ENCODE results near the gene SCAPER.

Gene SCAPER

GRCh38 chr15:76843269-76843668, 61.9 kb downstream of the SCAPER start (continued):
- TF ChIP-seq ZNF366 (tag by site-specific recombination; conservative IDR thresholded peaks at IDR 0.05): no peak
- TF ChIP-seq ZNF239 (tag by site-specific recombination; IDR thresholded peaks at IDR 0.05): no peak
- no peak for TF ChIP-seq ZNF776 (tag by site-specific recombination; IDR thresholded peaks at IDR 0.05; ENCODE audit: borderline replicate concordance)
- no peak for TF ChIP-seq YY2 (tag by site-specific recombination; IDR thresholded peaks at IDR 0.05)
- TF ChIP-seq YY1 (tag by site-specific recombination; IDR thresholded peaks at IDR 0.05): no peak
- no peak for TF ChIP-seq TSHZ1 (tag by site-specific recombination; IDR thresholded peaks at IDR 0.05; ENCODE audit: borderline replicate concordance)
- no peak for TF ChIP-seq GLIS2 (tag by site-specific recombination; IDR thresholded peaks at IDR 0.05)
- no peak for TF ChIP-seq PRDM10 (tag by site-specific recombination; IDR thresholded peaks at IDR 0.05)
- TF ChIP-seq ATF2 (tag by site-specific recombination; IDR thresholded peaks at IDR 0.05; ENCODE audit: low read depth): no peak
- no peak for TF ChIP-seq ZNF645 (tag by site-specific recombination; IDR thresholded peaks at IDR 0.05)
- TF ChIP-seq PATZ1 (tag by site-specific recombination; IDR thresholded peaks at IDR 0.05): no peak
- no peak for TF ChIP-seq ZNF521 (tag by site-specific recombination; IDR thresholded peaks at IDR 0.05)

GRCh38 chr15:76840830-76841460, 64.2 kb downstream of the SCAPER start:
- CTCF ChIA-PET: interaction anchor here (0.6 to 0.9 kb wide), 9 partner anchors 9 to 708 kb away, joined by 3 to 6 read pairs (median 4); no protein-coding TSS in a partner anchor
- TF ChIP-seq MEIS1 (CRISPR knock-in tag; IDR thresholded peaks at IDR 0.05; ENCODE audit: borderline replicate concordance): no peak
- no peak for TF ChIP-seq AEBP2 (tag by site-specific recombination; IDR thresholded peaks at IDR 0.05; ENCODE audit: borderline replicate concordance)
- no peak for TF ChIP-seq GFI1B (tag by site-specific recombination; IDR thresholded peaks at IDR 0.05)
- no peak for TF ChIP-seq KLF17 (tag by site-specific recombination; IDR thresholded peaks at IDR 0.05)
- TF ChIP-seq ZBTB20 (tag by site-specific recombination; IDR thresholded peaks at IDR 0.05): no peak
- no peak for TF ChIP-seq MYNN (tag by site-specific recombination; IDR thresholded peaks at IDR 0.05; ENCODE audit: borderline replicate concordance)
- TF ChIP-seq ZNF155 (tag by site-specific recombination; IDR thresholded peaks at IDR 0.05): no peak
- no peak for TF ChIP-seq ATF2 (tag by site-specific recombination; IDR thresholded peaks at IDR 0.05; ENCODE audit: low read depth)

More at GRCh38 chr15:76840830-76841460, 64.2 kb downstream of the SCAPER start:
- H3K36me3 ChIP-seq (ENCODE audit: control insufficient read depth in 2 of 2, insufficient read depth in 1 of 2, low read length in 2 of 2): peaks cover 0 to 3% of the 10 kb centered on the region in 2 experiments; a peak in 1 of 3 replicates
- no peak overlapping the region for H3K4me3 ChIP-seq (ENCODE audit: low read depth, low read length)
- H3K9me3 ChIP-seq (ENCODE audit: control insufficient read depth, insufficient read depth, low read depth, low read length): no peaks in the 10 kb centered on the region
- no peak overlapping the region for H3K27ac ChIP-seq (ENCODE audit: extremely low read depth, low read depth, low read length)
- POLR2A ChIA-PET: interaction anchor here (0.7 kb wide), 1 partner anchor 602 kb away, joined by 5 read pairs; no protein-coding TSS in a partner anchor
- H3K4me1 ChIP-seq (ENCODE audit: control insufficient read depth, insufficient read depth, low read length): no peaks in the 10 kb centered on the region

All from HEK293 (cell line).